A673 (cell line): ENCODE measurements around the gene CNGA3. TPM values are rescaled to one million over a fixed set of nuclear protein-coding genes. Genes with fewer than 3 reads are reported as not detected.

Experiments used
- BruUV-seq: library from RNA; stranded (reverse); fragments of 400-500 nt; replicated peaks from 2 replicates; lab custom pipeline; 2021; lab: Mats Ljungman, UMichigan
- CTCF ChIA-PET: fragments of 300-600 bp; sonication (Branson Sonifier 250); formaldehyde crosslinking; loops from one replicate; lab custom pipeline; 2022; ENCODE audit warnings: antibody characterized with exemption; lab: Charles Lee
- POLR2A ChIA-PET: fragments of 300-600 bp; sonication (Branson Sonifier 250); formaldehyde crosslinking; loops from one replicate; lab custom pipeline; 2022; ENCODE audit warnings: antibody characterized with exemption; ENCODE audit not compliant: low non-redundant PET; lab: Charles Lee
- DNase-seq: peaks from one replicate; pipeline ENCODE4 v3.0.0-alpha.2; 2015; ENCODE audit warnings: low spot score
- H3K27ac ChIP-seq: fragments of 200-600 bp; sonication (generic); 2 replicates; pipeline ENCODE4 v1.5.1; 2016; ENCODE audit warnings: mixed run types, low read depth, mild to moderate bottlenecking, mixed read lengths, antibody characterized with exemption, low read length; ENCODE audit not compliant: poor library complexity, severe bottlenecking
- H3K27me3 ChIP-seq: fragments of 200-600 bp; sonication (generic); replicated peaks from 2 replicates; pipeline ENCODE4 v1.6.1; 2017; ENCODE audit warnings: mixed run types, low read depth, mild to moderate bottlenecking, mixed read lengths, antibody characterized with exemption, low read length; ENCODE audit not compliant: insufficient read depth, poor library complexity
- H3K36me3 ChIP-seq: fragments of 200-600 bp; sonication (generic); 2 replicates; pipeline ENCODE4 v1.6.1; 2016; ENCODE audit warnings: mixed run types, mild to moderate bottlenecking, mixed read lengths, antibody characterized with exemption, low read length; ENCODE audit not compliant: insufficient read depth, poor library complexity, severe bottlenecking
- H3K4me1 ChIP-seq: fragments of 200-600 bp; sonication (generic); 2 replicates; pipeline ENCODE4 v1.6.1; 2017; ENCODE audit warnings: mixed run types, mild to moderate bottlenecking, mixed read lengths, antibody characterized with exemption, low read length; ENCODE audit not compliant: insufficient read depth, poor library complexity, severe bottlenecking
- H3K4me3 ChIP-seq: fragments of 200-600 bp; sonication (generic); 2 replicates; pipeline ENCODE4 v1.5.1; 2016; ENCODE audit warnings: low read depth, mixed run types, mild to moderate bottlenecking, mixed read lengths, low read length; ENCODE audit not compliant: poor library complexity, severe bottlenecking
- H3K9me3 ChIP-seq: fragments of 200-600 bp; sonication (generic); 2 replicates; pipeline ENCODE4 v1.6.1; 2016; ENCODE audit warnings: mixed run types, low read depth, mild to moderate bottlenecking, mixed read lengths, antibody characterized with exemption, low read length; ENCODE audit not compliant: poor library complexity, severe bottlenecking
- EZH2 ChIP-seq: fragments of 200-600 bp; sonication (generic); IDR thresholded peaks from 2 replicates; pipeline ENCODE4 v1.6.1; 2017; ENCODE audit warnings: borderline replicate concordance, low read depth, mild to moderate bottlenecking, mixed read lengths, antibody characterized with exemption, low read length; ENCODE audit not compliant: poor library complexity, severe bottlenecking
- intact Hi-C: fragments of 100-400 bp; cut with micrococcal nuclease; formaldehyde crosslinking; loops from one replicate; pipeline ENCODE4 v1.10.0; 2022; ENCODE audit not compliant: unreplicated experiment
- total RNA-seq: library from RNA; stranded (reverse); gene quantifications from 2 replicates; pipeline ENCODE4 v1.2.3, GENCODE V29; 2021
- TF ChIP-seq, protein P1 (sequence below): fragments of 300-800, 200-600 bp; sonication (generic); conservative IDR thresholded peaks from 2 replicates; pipeline ENCODE4 v1.5.1; 2017; ENCODE audit warnings: low read depth, mild to moderate bottlenecking, antibody characterized with exemption, low read length, moderate library complexity, mixed read lengths

Gene CNGA3
- total RNA-seq, 1 experiment from 2014 or later = not detected

DNA sequence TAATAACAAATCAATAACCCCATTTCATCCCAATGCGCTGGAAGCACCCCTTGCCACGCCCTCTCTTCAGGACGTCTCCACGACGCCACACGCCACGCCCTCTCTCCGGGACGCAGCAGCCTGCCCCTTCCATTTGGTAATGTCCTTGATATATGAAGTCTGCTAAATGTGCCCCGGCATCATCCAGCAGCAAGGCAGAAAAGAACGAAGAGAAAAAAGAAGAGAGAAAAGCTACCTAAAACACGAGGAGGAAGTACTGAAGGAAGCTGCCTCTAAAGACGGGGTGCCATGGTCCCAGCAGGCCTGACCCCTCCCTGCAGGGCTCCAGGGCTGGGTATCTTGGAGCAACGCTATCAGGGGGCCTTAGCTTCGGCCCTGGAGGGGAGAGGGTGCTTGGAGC is 41.8 kb downstream of the CNGA3 start:
- intact Hi-C loops = loop anchor here (5.0 kb wide), 3 partner anchors 646 to 796 kb away; no protein-coding TSS in a partner anchor

DNA sequence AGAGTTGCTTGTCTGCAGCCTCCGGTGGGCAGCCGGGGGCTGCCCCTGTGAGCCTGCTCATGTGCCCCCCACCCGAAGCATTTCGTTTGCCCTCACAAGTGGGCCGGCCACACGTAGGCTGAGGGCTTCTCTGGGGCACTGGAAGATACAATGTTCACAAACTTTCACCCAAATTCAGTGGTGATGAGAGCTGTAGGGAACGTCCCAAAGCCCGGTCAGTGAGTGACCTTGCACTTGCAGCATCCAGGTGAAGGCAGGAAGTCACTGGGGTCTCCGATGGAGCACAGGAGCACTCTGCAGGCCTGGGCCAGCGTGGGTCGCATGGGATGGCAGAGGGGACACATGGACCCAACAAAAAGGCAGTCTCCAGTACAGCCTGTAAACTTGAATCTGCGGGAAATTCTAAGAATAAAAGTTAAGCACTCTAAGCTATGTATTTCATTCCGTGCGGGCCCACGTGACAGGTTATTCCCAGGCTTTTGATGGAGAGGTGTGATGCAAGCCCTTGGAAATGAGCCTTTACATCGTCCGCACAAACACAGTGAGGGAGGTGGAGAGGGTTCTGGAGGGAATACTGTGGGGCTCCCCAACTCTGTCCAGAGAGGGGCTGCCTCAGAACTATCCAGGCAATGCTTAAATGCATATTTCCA is 42.5 kb downstream of the CNGA3 start:
- Histone ChIP-seq H3K27ac (no peak overlapping the region), H3K4me3 (no peak overlapping the region), H3K9me3 (no peaks in the 10 kb centered on the region), H3K4me1 (no peaks in the 10 kb centered on the region), H3K36me3 (no peaks in the 10 kb centered on the region), H3K27me3 (no peaks in the 10 kb centered on the region)
- CTCF ChIA-PET = no interaction called here
- intact Hi-C loops = loop anchor here (5.0 kb wide), 3 partner anchors 646 to 796 kb away; no protein-coding TSS in a partner anchor
- DNase-seq = no peak
- TF ChIP-seq, protein P1, sequence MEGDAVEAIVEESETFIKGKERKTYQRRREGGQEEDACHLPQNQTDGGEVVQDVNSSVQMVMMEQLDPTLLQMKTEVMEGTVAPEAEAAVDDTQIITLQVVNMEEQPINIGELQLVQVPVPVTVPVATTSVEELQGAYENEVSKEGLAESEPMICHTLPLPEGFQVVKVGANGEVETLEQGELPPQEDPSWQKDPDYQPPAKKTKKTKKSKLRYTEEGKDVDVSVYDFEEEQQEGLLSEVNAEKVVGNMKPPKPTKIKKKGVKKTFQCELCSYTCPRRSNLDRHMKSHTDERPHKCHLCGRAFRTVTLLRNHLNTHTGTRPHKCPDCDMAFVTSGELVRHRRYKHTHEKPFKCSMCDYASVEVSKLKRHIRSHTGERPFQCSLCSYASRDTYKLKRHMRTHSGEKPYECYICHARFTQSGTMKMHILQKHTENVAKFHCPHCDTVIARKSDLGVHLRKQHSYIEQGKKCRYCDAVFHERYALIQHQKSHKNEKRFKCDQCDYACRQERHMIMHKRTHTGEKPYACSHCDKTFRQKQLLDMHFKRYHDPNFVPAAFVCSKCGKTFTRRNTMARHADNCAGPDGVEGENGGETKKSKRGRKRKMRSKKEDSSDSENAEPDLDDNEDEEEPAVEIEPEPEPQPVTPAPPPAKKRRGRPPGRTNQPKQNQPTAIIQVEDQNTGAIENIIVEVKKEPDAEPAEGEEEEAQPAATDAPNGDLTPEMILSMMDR = no peak
- TF ChIP-seq EZH2 = no peak
- POLR2A ChIA-PET = no interaction called here
- BruUV-seq = no TSS peak

More for the DNA sequence above, 41.8 kb downstream of the CNGA3 start:
- ChIA-PET POLR2A (no interaction called here), CTCF (interaction anchor here (0.5 kb wide), 1 partner anchor 154 kb away, joined by 3 read pairs; no protein-coding TSS in a partner anchor)
- no peak for TF ChIP-seq EZH2
- TF ChIP-seq, protein P1 = no peak
- BruUV-seq = no TSS peak
- H3K4me1 ChIP-seq = no peaks in the 10 kb centered on the region
- no peak overlapping the region for H3K27ac ChIP-seq
- H3K4me3 ChIP-seq = no peak overlapping the region
- DNase-seq = no peak
- H3K27me3 ChIP-seq = no peaks in the 10 kb centered on the region
- H3K9me3 ChIP-seq = no peaks in the 10 kb centered on the region
- H3K36me3 ChIP-seq = no peaks in the 10 kb centered on the region

DNA sequence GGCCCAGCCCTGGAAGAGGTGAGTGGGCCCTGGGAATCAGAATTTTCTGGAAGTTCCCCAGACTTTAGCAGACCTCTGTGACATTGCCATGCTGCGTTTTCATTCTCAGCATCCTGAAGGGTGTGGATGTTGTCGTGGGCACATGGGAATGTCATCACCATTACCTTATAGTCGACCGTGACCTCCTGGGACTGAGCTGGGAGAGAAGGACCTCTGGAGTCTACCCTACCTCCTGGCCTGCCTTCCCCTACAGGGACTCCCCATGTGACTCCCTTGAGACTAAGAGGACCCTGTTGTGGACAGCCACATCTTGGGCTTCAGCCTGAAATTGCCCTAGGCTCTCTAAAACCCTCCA is 43.0 kb downstream of the CNGA3 start:
- TF ChIP-seq, protein P1 = no peak
- no peak for TF ChIP-seq EZH2
- Histone ChIP-seq H3K27ac (no peak overlapping the region), H3K36me3 (no peaks in the 10 kb centered on the region), H3K27me3 (no peaks in the 10 kb centered on the region), H3K9me3 (no peaks in the 10 kb centered on the region), H3K4me3 (no peak overlapping the region), H3K4me1 (no peaks in the 10 kb centered on the region)
- intact Hi-C loops = loop anchor here (5.0 kb wide), 3 partner anchors 647 to 797 kb away; no protein-coding TSS in a partner anchor
- ChIA-PET CTCF (no interaction called here), POLR2A (no interaction called here)
- BruUV-seq = no TSS peak
- DNase-seq = no peak
